ENCODE results near the gene PARK7.

PARK7 gene

DNA sequence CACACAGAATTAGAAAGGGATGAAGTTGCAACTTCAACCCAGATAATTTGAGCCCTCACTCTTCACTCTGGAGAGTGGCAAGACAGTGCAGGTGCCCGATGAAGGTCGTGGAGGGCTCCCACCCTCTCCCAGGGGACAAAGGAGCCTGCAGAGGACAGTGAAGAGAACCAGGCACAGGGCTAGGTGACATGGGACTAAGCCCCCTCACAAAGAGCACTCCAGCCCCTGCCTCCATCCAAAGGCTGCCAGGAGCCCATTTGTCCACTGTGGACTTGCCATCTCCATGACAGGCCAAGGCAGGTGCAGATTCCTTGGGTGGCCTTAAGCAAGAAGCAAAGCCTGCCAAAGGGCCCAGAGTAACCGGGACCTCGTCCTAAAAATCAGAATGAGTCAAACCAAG lies 49.5 kb downstream of the PARK7 start:
- DNase-seq: no peak

DNA sequence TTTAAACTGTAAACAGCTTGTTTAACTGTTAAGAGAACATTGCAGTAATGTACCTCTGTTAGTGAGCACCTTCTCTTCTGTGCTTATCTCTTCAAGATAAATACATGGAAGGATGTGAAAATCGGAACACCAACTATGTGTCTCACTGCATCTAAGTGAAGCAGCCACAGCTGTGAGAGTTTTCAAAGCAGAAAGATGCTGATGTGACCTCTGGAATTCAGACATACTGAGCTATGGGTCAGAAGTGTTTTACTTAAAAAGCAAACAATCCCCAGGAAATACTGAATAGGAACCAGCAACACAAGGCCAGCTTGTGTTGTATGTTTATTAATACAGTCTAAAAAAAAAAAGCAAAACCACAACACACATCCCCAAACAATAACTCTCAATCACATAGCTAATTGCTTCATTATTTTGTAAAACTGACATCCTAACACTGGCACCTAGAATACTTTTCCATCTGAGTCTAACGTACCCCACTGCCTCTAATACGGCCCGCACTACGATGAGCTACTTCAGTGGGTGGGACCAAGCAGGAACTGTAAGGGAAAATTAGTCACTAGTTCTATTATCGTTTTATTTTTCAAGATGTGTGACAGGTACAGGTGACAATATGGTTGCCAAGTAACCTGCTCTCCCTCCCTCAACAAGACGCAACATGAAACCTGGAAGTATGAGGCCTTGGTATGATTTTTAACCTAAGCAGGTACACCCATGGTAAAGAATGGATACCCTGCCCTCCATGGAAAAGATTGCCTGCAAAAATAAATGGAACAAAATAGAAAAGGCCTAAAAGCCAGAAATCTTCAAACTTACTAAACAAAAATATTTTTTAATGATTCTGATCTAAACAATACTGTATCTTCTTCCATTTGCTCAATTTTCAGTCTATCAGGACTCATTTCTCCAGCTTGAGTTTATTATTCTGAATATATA lies 50.7 kb downstream of the PARK7 start:
- no peak for DNase-seq

DNA sequence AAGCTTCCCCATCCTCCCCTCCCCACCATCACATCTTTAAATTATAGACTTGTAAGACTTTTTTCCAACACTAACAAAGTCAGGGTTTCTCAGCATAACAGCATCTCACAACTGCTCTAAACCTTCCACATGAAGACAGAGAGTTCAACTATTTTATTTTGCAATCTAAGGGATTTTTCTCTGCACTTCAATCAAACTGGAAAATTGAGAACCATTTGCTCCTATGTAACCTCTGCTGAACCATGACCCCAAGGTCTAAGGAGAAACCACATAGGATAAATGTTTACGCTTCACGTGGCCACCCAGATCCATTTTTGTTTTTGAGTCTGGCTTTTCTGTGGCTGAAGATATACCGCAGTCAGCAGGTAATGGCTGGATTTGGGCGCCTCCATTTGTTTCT lies 51.4 kb downstream of the PARK7 start:
- no peak for DNase-seq

DNA sequence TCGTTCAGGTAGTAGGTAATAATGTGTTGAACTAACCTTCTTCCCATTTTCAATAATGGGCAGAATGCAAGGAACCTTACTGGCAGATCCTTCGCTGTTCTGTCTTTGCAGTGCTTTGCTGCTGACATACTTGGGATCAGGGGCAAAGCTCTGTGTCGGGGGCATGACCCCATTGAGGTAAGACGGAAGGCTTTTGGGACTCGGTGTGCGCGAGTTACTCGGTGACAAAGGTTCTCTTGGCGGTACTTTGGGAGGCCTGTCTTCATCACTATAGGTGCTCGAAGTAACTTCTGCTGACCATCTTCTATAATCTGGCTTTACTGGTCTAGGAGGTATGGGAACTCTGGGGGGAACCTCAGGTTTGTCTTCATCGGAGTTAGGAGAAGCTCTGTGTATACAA lies 51.9 kb downstream of the PARK7 start:
- DNase-seq: no peak

DNA sequence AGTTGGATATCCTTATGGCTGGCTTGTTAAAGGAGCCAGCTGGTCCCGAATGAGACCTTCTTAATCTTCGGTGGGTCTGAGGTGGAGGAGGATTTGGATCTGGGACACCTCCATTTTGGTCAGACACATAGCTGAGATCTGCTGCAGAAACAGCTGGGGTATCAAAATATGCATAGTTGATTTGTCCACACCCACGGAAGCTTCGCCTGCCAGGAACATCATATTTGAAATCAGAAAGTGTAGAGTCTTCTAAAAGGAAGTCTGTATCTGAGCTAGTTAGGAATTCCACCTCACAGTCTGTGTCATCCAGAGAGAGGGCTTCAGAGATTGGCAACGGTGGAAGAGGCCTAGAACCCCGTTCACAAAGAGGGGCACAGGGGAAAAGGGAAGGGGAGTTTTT lies 52.3 kb downstream of the PARK7 start:
- DNase-seq: no peak

DNA sequence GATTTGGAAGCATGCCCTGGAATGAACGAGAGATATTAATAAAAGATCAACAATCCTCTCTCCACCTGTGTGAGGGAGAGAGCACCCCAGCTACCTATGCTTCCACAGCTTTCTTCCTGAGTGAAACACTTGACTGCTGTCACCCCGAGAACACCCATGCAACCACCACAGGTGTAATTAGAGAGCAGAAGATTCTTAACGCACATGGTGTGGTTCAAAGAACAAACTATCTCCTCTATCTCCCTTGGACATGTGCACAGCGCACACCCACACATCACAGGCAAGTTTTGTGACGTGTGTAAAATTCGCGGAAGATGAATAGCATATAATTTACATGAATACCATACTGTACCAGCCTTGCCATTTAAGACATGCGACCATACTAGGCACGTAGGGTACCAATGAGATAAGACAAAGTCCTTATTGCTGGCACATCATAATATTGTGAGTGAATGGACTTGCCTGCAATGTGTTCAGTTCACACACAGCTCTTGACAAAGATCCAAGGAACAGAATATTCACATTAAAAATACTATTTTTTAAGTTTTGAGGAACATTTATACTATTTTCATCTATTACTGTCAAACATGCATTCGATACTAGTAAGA lies 53.0 kb downstream of the PARK7 start:
- DNase-seq: no peak

DNA sequence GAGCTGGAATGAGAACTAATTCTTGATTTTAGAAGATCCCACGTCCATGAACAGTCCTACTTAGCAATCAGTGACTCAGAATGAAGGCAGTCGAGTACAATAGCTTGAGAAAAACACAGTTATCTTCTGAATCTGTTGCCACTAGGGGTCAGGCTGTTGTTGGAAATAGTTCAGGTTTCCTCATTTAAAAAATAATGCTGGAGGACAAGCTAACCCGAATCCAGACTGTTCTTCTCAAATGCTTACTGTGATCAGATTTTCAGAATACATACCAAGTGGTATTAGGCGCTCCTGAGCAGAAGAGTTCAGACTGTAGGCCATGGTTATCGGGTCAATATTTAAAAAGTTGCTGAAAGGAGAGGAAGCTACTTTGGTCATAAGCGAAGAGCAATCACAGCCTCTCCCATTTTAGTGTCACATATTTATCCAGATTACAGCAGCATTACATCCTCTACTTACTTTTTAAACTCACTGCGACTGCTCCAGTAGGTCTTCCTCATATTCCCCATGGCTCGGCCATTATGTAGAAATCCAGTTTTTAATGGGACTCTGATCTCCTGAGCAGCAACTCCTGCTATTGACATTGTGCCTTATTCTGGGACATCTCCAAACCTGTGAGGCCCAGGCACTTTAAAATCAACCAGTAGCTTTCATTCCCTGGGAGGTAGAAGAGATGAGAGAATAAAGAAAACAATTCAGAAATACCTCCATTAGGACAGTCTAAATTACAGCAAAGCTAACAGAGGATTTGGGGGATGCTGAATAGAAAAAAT lies 53.7 kb downstream of the PARK7 start:
- DNase-seq: peak; percentile 66 to 74

DNA sequence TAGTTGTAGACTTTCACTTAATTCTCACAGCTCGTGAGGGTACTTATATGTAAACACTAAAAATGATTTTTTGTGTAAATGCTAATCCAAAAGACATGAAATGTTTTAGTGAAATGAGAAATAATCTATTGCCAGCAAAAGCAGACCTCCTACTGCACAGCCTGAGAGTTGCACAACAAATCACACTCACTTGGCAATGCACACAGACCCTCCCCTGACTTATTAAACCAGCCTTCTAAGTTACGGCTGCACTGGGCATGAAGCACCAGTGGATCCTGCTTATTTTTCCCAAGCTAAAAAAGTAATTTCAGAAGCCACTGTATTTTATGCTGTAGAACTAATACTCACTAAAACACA lies 54.3 kb downstream of the PARK7 start:
- peak in 1 of 2 experiments; percentile 30 for DNase-seq

DNA sequence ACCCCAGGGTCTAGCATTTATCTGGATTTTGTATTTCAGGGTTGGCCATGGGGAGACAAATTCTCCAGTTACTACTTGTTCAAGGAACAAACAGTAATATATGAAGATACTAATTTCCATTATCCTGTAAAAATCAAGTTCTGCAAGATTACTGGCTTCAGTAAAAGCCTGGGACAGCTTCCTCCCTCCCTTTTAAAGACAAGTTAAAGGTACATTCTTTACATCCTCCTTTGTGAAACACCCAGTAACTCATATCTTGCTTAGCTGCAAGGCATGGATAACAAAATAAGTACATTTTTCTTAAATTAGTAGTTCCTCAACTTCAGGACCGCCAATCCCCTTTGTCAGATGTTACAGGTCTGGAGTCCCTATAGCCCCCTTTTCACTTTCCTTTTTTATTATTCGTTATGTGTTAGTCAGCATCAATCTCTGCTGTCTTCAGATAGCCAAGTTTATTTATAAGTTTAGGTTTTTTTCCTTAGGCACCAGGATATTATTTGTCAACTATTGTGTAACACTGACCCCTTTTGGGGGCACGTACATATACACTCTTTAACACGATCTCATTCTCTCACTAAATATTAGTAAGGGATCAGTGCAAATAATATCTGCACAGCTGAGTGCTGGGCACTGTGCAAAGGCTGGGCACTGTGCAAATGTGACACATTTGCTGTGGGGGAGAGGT lies 54.8 kb downstream of the PARK7 start:
- no peak for DNase-seq

DNA sequence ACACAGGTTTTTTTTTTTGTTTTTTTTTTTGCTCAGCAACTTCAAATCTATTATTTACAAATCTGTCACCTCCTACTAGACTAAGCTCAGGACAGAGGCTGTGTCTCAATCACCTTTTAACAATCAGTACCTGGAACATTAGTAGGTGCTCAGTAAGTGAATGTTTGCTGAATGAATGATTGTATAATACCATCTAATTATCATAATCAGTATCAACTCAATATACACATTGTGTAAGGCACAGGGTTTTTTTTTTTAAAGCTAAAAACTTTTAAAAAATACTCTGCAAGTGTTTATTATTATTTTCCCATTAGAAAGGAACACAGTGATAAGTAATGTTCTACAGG lies 55.4 kb downstream of the PARK7 start:
- no peak for DNase-seq

DNA sequence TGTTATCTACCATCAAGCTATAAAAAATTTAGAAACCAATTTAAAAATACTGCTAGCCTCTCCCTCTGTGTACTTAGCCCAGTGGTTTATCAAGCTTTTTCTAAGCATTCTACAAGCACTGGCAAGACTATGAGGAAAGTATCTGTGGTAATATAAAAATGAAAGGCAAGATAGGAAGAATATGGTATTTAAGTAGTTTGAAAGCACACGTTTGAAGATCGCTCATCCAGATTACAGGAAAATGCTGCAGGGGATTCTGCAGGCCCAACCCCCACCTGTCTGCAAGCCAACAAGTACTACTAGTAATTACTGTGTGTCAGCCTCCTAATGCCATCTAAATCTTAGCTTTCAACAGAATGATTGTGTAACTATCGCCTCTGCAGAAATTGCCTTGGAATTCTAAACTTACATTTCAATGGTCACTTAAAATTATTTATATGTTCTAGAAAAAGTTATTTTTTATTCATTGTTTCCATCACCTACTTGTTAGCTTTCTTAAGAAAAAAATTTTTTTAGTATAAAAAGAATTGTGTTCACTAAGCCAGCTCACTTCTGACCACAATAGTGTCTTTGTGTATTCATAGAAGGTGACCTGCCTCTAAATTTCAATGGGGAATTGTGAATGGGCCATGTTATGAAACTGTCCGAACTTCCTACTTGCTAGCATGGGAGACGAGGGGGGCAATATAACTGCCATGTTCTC lies 56.1 kb downstream of the PARK7 start:
- no peak for DNase-seq

DNA sequence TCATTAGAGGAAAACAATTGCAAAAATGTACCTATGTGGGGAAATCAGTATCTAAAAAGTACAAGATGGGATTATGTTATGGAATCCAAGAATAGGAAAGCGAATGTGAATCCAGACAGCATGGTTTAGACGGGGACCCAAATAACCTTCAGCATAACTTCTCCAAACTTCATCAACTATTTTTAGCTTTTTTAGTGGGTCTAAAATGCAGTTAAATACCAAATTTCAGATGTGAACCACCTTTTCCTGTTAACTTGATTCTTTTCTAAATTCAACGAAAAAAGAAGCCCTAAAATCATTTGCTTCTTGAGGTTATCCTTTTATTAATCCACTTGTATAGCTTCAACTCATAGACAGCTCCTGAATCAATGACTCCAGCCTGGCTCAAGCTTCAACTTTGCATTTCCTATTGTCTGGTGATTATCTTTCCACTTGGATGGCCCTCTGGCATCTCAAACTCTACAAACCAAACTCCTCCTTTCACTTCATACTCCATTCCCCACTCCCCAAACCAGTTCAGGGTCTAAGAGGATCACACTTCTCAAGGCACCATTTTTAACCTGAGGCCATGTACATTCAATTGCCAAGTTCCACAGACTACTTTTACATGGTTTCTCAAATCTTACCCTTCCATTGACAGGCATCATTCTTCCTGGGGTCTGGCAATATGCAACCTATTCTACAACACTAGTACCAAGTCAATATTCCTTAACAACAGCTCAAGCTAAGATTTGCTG lies 57.1 kb downstream of the PARK7 start:
- DNase-seq: no peak

DNA sequence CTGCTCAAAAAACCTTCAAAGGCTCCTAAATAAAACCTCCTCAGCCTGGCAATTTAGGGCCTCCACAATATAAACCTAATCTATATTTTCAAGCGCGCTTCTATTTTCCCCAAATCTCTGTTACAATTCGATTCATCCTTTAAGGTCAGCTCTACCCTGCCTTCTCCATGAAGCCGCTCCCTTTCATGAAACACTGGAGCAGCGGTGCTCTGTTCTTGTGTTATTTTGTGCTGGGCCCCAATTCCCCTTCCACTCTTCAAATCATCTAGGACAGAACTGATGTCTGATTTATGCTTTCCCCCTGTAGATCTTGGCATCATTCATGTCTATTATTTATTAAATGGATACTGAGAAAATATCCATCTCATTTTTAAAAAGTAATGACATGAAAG lies 57.7 kb downstream of the PARK7 start:
- DNase-seq: no peak

DNA sequence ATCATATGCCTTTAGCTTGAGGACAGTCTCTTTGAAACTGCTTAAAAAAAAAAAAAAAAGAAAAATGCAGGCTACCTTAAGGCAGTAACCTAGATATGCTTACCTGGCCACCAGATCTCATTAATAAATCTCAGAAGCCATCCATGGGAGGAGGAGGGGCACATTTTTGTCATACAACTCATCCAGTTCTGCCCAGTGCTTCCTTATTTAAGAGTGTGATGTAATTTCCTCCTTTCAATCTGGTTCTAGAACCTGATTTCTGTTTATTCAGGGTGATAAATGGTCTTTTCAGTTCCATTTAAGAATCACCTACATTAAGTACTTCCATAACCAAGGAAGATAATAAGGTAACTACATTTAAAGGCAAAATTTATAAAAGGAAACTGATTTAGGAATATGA lies 58.5 kb downstream of the PARK7 start:
- DNase-seq: no peak

DNA sequence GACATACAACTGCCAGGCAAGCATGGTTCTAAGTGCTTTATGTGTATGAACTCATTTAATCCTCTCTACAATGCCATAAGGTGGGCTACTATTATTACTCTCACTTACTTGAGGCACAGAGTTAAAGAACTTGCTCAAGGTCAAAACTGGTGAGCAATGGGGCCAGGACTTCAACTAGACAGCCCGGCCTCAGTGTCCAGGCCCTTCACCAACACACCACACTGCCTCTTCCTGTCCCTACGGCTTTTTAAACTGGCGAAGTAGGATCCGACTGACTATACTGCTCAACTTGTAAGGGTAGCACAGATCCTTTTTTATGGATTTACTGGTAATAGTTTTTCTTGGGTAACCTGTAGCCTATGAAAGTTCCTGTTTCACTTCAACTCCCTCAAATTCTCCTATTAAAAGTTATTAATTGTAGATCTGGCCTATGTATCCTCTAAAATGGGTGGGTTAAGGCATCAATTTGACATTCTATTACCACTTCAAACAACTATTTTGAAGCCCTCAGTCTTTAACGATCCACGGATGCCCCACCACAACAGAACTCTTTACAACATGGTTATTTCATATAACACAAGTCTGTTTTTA lies 60.3 kb downstream of the PARK7 start:
- DNase-seq: no peak

DNA sequence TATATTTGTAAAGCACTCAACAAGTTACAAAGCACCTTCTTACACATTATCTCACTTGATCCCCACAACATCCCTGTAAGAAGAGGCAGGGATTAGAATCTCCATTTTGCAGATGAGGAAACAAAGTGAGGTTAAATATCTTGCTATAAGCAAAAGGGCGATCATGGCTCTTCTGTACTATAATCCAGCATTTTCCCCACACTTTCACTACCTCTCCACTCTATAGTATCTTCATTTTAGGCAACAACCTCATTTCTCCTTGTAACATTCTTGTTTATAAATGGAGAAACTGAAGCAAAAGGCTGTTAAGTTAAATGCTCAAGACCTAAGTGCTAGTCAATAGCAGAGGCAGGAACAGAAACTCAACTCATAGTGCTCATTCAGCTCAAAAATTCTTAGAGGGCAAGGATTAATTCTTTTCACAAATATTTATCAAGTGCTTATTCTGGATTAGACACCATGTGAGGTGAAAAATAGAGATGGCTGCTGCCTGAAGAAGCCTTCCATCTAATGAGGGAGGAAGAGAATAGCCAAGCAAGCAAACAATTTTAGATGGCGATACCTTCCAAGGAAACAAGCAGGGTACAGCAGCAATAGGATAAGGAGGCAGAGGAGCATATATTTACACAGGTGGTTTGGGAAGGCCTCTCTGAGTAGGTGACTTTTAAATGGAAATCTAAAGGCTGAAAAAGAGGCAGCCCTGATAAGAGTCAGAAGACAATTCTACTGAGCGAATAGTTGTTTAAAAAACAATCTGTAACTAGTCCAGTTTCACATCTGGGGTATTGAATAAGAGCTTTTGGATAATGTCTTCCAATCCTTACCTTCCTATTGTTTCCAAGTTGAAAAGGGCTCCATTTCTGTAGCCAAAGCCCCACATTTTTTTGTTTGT lies 61.1 kb downstream of the PARK7 start:
- no peak for DNase-seq

DNA sequence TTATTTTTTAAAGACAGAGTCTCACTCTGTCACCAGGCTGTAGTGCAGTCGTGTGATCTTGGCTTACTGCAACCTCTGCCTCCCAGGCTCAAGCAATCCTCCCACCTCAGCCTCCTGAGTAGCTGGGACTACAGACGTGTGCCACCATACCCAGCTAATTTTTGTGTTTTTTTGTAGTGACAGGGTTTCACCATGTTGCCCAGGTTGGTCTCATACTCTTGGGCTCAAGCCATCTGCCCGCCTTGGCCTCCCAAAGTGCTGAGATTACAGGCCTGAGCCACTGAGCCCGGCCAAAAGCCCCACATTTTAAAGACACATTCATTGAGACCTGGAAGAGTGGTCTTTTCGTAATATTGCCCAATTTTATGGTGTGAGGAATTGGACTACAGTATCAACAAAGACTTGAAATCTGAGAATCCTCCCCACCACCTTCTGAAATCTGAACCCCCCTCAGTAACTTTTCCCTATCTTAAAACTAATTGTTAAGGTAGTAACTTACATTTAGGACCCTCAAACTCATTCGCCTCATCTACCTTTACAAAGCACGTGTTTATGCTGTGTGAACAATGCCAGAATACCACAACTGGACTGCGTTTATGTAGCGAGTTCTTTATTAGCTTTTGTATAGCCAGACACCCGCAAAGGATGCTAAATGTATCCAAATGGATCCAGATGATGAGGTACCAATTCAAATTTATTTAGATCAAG lies 61.9 kb downstream of the PARK7 start:
- DNase-seq: no peak

DNA sequence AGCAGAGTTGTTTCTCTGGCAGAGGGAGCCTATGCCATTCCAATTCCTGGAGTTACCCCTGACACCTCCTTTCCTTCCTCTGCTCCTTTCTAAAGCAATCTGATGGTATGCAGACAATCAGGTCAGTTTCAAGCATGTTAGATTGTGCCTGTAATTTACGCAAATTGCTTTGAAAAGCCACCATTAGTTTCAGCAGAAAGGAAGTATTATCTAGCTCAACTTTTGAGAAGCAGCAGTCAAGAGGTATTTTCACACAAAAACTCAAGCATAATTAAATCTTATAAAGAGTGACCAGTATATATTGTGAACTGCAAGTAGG lies 62.4 kb downstream of the PARK7 start:
- no peak for DNase-seq

DNA sequence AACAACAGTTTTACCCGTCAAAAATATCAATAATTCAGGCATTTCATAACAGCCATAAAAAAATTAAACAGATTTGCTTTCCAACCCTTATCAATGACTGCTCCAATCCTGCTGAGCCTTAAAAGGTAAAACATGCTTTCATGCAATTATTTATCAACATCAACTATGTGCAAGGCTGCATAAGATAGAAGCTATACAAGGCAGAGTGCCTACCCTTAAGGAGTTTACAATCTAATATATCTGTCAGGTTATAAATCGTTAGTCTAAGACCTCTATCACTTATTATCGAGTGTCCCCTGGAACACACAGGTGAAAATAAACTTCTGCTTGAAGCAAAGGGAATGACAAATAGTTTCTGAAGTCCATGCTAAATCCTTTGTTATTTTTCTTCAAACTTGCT lies 62.8 kb downstream of the PARK7 start:
- DNase-seq: no peak

DNA sequence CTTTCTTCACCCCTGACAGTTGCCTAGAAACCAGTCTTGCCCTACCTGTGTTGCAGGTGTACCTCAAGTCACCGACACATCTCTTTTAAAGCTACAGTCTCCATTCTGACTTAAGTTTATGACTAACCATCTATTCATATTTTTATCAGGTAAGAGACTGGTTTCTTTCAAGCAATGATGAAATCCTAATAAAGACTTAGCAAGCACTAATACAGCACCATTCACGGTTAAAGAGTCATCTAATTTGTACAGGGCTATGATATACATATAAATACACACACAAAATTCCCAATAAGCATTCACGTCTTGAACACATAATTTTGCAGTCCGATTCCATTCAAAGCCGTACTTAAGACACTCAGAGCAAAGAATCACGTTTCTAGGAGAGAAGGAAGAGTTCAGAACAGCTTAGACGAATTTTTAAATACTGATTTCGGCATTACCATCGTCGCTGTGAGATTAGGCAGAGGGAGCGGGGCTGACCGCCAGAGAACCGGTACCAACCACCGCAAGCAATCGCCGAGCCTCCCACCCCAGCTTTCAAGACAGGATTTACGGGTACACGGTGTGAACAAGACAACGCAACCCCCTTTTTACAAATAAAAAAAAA lies 63.7 kb downstream of the PARK7 start:
- no peak for DNase-seq
